Renal pelvis (tissue), 4 donors: ENCODE data around the gene LIF. TPM values are rescaled to one million over a fixed set of nuclear protein-coding genes. Genes with fewer than 3 reads are reported as not detected.

Experiments used
- DNase-seq: peaks from one replicate; pipeline ENCODE4 v3.0.0-alpha.2; 2013
- polyA plus RNA-seq, 3 donors: library from polyadenylated mRNA; unstranded; fragments of 120-200 nt; gene quantifications; one replicate each; pipeline ENCODE4 v1.2.1, GENCODE V29; 2013; ENCODE audit not compliant: insufficient read length in 3 of 3

LIF gene
- polyA plus RNA-seq, 3 donors: 2.2 to 3.4 (median 3.0) TPM

DNA sequence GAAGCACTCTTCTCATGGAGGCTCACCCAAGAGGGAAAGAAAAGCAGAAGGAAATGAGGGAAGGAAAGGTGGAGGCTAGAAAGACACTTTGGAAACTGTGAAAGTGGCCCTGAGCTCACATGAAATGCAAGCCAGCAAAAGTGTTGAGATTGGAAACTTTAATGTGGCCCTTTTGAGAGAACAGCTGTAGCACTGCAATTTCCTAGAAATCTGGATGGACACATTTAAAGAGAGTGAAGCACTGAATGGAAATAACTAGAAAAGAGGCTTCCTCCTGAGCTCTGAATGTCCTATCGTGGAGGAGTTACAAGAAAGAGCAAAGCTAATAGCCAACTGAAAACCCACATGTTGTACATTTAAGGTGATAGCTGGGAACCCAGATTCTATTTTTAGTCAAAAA is 56.0 kb downstream of the LIF start:
- DNase-seq: no peak

Other genes with a start within 250 kb of the LIF start
- gene HORMAD2, start 166.3 kb downstream of the LIF start, polyA plus RNA-seq: not detected
- gene OSM, start 20.1 kb upstream of the LIF start, polyA plus RNA-seq: under 1 TPM in 1 of 3 donors, not detected in 2; 0.04 TPM
- 10 to 100 TPM; 12.9 to 14.5 (median 13.2) TPM for gene CASTOR1, start 42.7 kb upstream of the LIF start, polyA plus RNA-seq
- gene TBC1D10A, start 80.2 kb upstream of the LIF start, polyA plus RNA-seq: 10 to 100 TPM; 15.1 to 20.3 (median 18.0) TPM
- gene SF3A1, start 110.1 kb upstream of the LIF start, polyA plus RNA-seq: 100 to 1,000 TPM; 144 to 175 (median 162) TPM
- 1 to 10 TPM; 6.6 to 8.9 (median 7.5) TPM for gene CCDC157, start 110.2 kb upstream of the LIF start, polyA plus RNA-seq
- 10 to 100 TPM; 22.6 to 27.0 (median 24.2) TPM for gene RNF215, start 140.7 kb upstream of the LIF start, polyA plus RNA-seq
- 1 to 10 TPM; 6.0 to 8.1 (median 7.4) TPM for gene SEC14L2, start 150.3 kb upstream of the LIF start, polyA plus RNA-seq
- 10 to 100 TPM; 12.0 to 15.6 (median 13.8) TPM for gene MTFP1, start 179.0 kb upstream of the LIF start, polyA plus RNA-seq
- gene SEC14L3, start 225.3 kb upstream of the LIF start, polyA plus RNA-seq: under 1 TPM in 1 of 3 donors, not detected in 2; 0.13 TPM